ENCODE measurements around the gene DNAJC5G.

DNAJC5G gene

GRCh38 chr2:27320958-27321543, 45.8 kb downstream of the DNAJC5G start (continued):
- TF ChIP-seq ZSCAN5A (tag by site-specific recombination; IDR thresholded peaks at IDR 0.05): no peak
- TF ChIP-seq ZFP69B (tag by site-specific recombination; IDR thresholded peaks at IDR 0.05): 0 out of 2 replicates have a peak, but pooled peaks have one; percentile 42
- TF ChIP-seq HIC1 (tag by site-specific recombination; IDR thresholded peaks at IDR 0.05): peak; percentile 70; the same call in 1 of the 2 replicates
- TF ChIP-seq ZNF558 (tag by site-specific recombination; IDR thresholded peaks at IDR 0.05): 0 out of 2 replicates have a peak, but pooled peaks have one; percentile 15
- no peak for TF ChIP-seq SP2 (tag by site-specific recombination; IDR thresholded peaks at IDR 0.05)
- TF ChIP-seq ZNF561 (tag by site-specific recombination; IDR thresholded peaks at IDR 0.05; ENCODE audit: borderline replicate concordance): no peak
- 0 out of 2 replicates have a peak, but pooled peaks have one; percentile 42 for TF ChIP-seq GLIS2 (tag by site-specific recombination; IDR thresholded peaks at IDR 0.05)
- TF ChIP-seq REST (tag by site-specific recombination; IDR thresholded peaks at IDR 0.05): peak; percentile 52; the same call in 1 of the 2 replicates
- no peak for TF ChIP-seq ZBTB11 (tag by site-specific recombination; conservative IDR thresholded peaks at IDR 0.05; ENCODE audit: low read depth)
- peak; percentile 73 for TF ChIP-seq PRDM10 (tag by site-specific recombination; IDR thresholded peaks at IDR 0.05)
- 0 out of 2 replicates have a peak, but pooled peaks have one; percentile 39 for TF ChIP-seq KLF8 (tag by site-specific recombination; IDR thresholded peaks at IDR 0.05)
- no peak for TF ChIP-seq PRDM2 (tag by site-specific recombination; IDR thresholded peaks at IDR 0.05; ENCODE audit: borderline replicate concordance)
- TF ChIP-seq ZBTB6 (tag by site-specific recombination; IDR thresholded peaks at IDR 0.05): peak; percentile 76
- peak; percentile 90 for TF ChIP-seq ZNF449 (tag by site-specific recombination; IDR thresholded peaks at IDR 0.05)

Data from HEK293 (cell line).